H9 (cell line): ENCODE measurements around the gene EPHA10. TPM values are rescaled to one million over a fixed set of nuclear protein-coding genes. Genes with fewer than 3 reads are reported as not detected.

ENCODE experiments used
- DNase-seq: peaks from one replicate; pipeline ENCODE4 v3.0.0-alpha.2; 2017
- H2AFZ ChIP-seq: one replicate; pipeline ENCODE4 v1.6.1; 2013; ENCODE audit warnings: mild to moderate bottlenecking, low read length, control low read depth, moderate library complexity
- H2AK5ac ChIP-seq: 2 replicates; pipeline ENCODE4 v1.6.1; 2013; ENCODE audit warnings: low read length, control low read depth, mixed read lengths; ENCODE audit not compliant: insufficient read length
- H2BK120ac ChIP-seq: one replicate; pipeline ENCODE4 v1.6.1; 2013; ENCODE audit warnings: low read depth, mild to moderate bottlenecking, low read length, control low read depth, inconsistent platforms; ENCODE audit not compliant: poor library complexity, severe bottlenecking
- H2BK12ac ChIP-seq: 2 replicates; pipeline ENCODE4 v1.6.1; 2013; ENCODE audit warnings: low read length, control low read depth, mixed read lengths, low read depth; ENCODE audit not compliant: insufficient read length
- H2BK15ac ChIP-seq: 2 replicates; pipeline ENCODE4 v1.6.1; 2013; ENCODE audit warnings: low read depth, low read length, control low read depth
- H2BK20ac ChIP-seq: one replicate; pipeline ENCODE4 v1.6.1; 2013; ENCODE audit warnings: low read depth, mild to moderate bottlenecking, low read length, control low read depth, inconsistent platforms; ENCODE audit not compliant: poor library complexity, severe bottlenecking
- H2BK5ac ChIP-seq: 2 replicates; pipeline ENCODE4 v1.6.1; 2013; ENCODE audit warnings: low read length, control low read depth, mixed read lengths; ENCODE audit not compliant: insufficient read length
- H3K14ac ChIP-seq: 2 replicates; pipeline ENCODE4 v1.6.1; 2013; ENCODE audit warnings: low read length, control low read depth; ENCODE audit not compliant: insufficient read depth
- H3K18ac ChIP-seq: 2 replicates; pipeline ENCODE4 v1.6.1; 2013; ENCODE audit warnings: low read depth, mild to moderate bottlenecking, mixed read lengths, low read length, control low read depth; ENCODE audit not compliant: insufficient read length
- H3K23ac ChIP-seq: 2 replicates; pipeline ENCODE4 v1.6.1; 2013; ENCODE audit warnings: low read length, control low read depth, mixed read lengths, low read depth; ENCODE audit not compliant: insufficient read length
- H3K23me2 ChIP-seq: 2 replicates; pipeline ENCODE4 v1.6.1; 2013; ENCODE audit warnings: low read depth, mild to moderate bottlenecking, mixed read lengths, low read length, control low read depth; ENCODE audit not compliant: insufficient read length, poor library complexity, severe bottlenecking
- H3K27ac ChIP-seq: 2 replicates; pipeline ENCODE4 v1.5.1; 2013; ENCODE audit warnings: low read length, control low read depth, mixed read lengths, low read depth; ENCODE audit not compliant: insufficient read length
- H3K27me3 ChIP-seq: 2 replicates; pipeline ENCODE4 v1.6.1; 2013; ENCODE audit warnings: low read length, control low read depth, inconsistent platforms; ENCODE audit not compliant: insufficient read depth
- H3K4ac ChIP-seq: 2 replicates; pipeline ENCODE4 v1.6.1; 2013; ENCODE audit warnings: low read depth, mild to moderate bottlenecking, control low read depth, inconsistent platforms, low read length, moderate library complexity
- H3K4me1 ChIP-seq: 2 replicates; pipeline ENCODE4 v1.6.1; 2013; ENCODE audit warnings: low read length, control low read depth, inconsistent platforms; ENCODE audit not compliant: insufficient read depth
- H3K4me2 ChIP-seq: 2 replicates; pipeline ENCODE4 v1.6.1; 2013; ENCODE audit warnings: low read length, control low read depth, mixed read lengths; ENCODE audit not compliant: insufficient read length, insufficient read depth
- H3K56ac ChIP-seq: 2 replicates; pipeline ENCODE4 v1.6.1; 2013; ENCODE audit warnings: low read depth, mild to moderate bottlenecking, mixed read lengths, low read length, control low read depth; ENCODE audit not compliant: insufficient read length
- H3K79me1 ChIP-seq: 2 replicates; pipeline ENCODE4 v1.6.1; 2013; ENCODE audit warnings: low read depth, mild to moderate bottlenecking, moderate library complexity, low read length, control low read depth, inconsistent platforms; ENCODE audit not compliant: insufficient read depth, poor library complexity, severe bottlenecking
- H3K79me2 ChIP-seq: 2 replicates; pipeline ENCODE4 v1.6.1; 2013; ENCODE audit warnings: low read length, control low read depth, inconsistent platforms; ENCODE audit not compliant: insufficient read depth
- H3K9ac ChIP-seq: 2 replicates; pipeline ENCODE4 v1.6.1; 2013; ENCODE audit warnings: low read length, control low read depth, mixed read lengths; ENCODE audit not compliant: insufficient read length; ENCODE audit errors: extremely low read depth
- H3K9me3 ChIP-seq: one replicate; pipeline ENCODE4 v1.6.1; 2013; ENCODE audit warnings: low read depth, low read length, inconsistent platforms; ENCODE audit not compliant: control insufficient read depth
- H3T11ph ChIP-seq: one replicate; pipeline ENCODE4 v1.6.1; 2013; ENCODE audit warnings: mild to moderate bottlenecking, low read length, control low read depth, inconsistent platforms
- H4K20me1 ChIP-seq: one replicate; pipeline ENCODE4 v1.6.1; 2013; ENCODE audit not compliant: control insufficient read depth, insufficient read length, insufficient read depth
- H4K5ac ChIP-seq: 2 replicates; pipeline ENCODE4 v1.6.1; 2013; ENCODE audit warnings: low read depth, mild to moderate bottlenecking, mixed read lengths, low read length, control low read depth; ENCODE audit not compliant: insufficient read length
- H4K8ac ChIP-seq: replicated peaks from 2 replicates; pipeline ENCODE4 v1.6.1; 2013; ENCODE audit warnings: low read length, control low read depth, mixed read lengths, low read depth; ENCODE audit not compliant: insufficient read length
- H4K91ac ChIP-seq: 2 replicates; pipeline ENCODE4 v1.6.1; 2013; ENCODE audit warnings: low read depth, mild to moderate bottlenecking, moderate library complexity, mixed read lengths, low read length, control low read depth; ENCODE audit not compliant: insufficient read length
- H3K27ac Mint-ChIP-seq, 3 experiments: 2 replicates in 2 of 3; 3 replicates in 1 of 3; pipeline ENCODE4 v1.8.0; 2020 to 2021; ENCODE audit warnings: mixed read lengths in 3 of 3, mild to moderate bottlenecking in 1 of 3, moderate library complexity in 1 of 3
- H3K27me3 Mint-ChIP-seq: 2 replicates; pipeline ENCODE4 v1.8.0; 2021; ENCODE audit warnings: low read depth, mild to moderate bottlenecking, moderate library complexity, mixed read lengths
- H3K36me3 Mint-ChIP-seq, 3 experiments: 2 replicates in 2 of 3; 3 replicates in 1 of 3; pipeline ENCODE4 v1.8.0; 2020 to 2021; ENCODE audit warnings: low read depth in 3 of 3, mixed read lengths in 3 of 3; ENCODE audit not compliant: insufficient read depth in 1 of 3
- H3K4me1 Mint-ChIP-seq, 2 experiments: 2 replicates each; pipeline ENCODE4 v1.8.0; 2020; ENCODE audit warnings: mixed read lengths in 2 of 2
- H3K4me3 Mint-ChIP-seq, 2 experiments: 2 replicates in 1 of 2; 3 replicates in 1 of 2; pipeline ENCODE4 v1.8.0; 2020 to 2021; ENCODE audit warnings: mild to moderate bottlenecking in 2 of 2, mixed read lengths in 2 of 2, moderate library complexity in 1 of 2
- H3K9me3 Mint-ChIP-seq, 2 experiments: 2 replicates in 1 of 2; 3 replicates in 1 of 2; pipeline ENCODE4 v1.8.0; 2020; ENCODE audit warnings: mild to moderate bottlenecking in 2 of 2, mixed read lengths in 2 of 2, moderate library complexity in 1 of 2
- WGBS: extraction: QIAGEN DNeasy Blood & Tissue Kit; methylation state at CpG from one replicate; pipeline ENCODE4 v1.1.7; 2013; ENCODE audit warnings: missing lambda C conversion rate, low lambda C conversion rate, mixed read lengths; ENCODE audit not compliant: insufficient read length; ENCODE audit errors: extremely low coverage; 5-methylcytosine and 5-hydroxymethylcytosine counted together
- total RNA-seq: library from RNA; stranded (reverse); gene quantifications from 2 replicates; pipeline ENCODE4 v1.2.1, GENCODE V29; 2021
- TF ChIP-seq, protein P1 (sequence below): fragments of 200-600 bp; sonication (generic); conservative IDR thresholded peaks from 3 replicates; pipeline ENCODE4 v1.8.0; 2021; ENCODE audit warnings: antibody characterized with exemption, mild to moderate bottlenecking

Gene EPHA10
- total RNA-seq, 1 experiment from 2014 or later: 0.96 TPM

DNA sequence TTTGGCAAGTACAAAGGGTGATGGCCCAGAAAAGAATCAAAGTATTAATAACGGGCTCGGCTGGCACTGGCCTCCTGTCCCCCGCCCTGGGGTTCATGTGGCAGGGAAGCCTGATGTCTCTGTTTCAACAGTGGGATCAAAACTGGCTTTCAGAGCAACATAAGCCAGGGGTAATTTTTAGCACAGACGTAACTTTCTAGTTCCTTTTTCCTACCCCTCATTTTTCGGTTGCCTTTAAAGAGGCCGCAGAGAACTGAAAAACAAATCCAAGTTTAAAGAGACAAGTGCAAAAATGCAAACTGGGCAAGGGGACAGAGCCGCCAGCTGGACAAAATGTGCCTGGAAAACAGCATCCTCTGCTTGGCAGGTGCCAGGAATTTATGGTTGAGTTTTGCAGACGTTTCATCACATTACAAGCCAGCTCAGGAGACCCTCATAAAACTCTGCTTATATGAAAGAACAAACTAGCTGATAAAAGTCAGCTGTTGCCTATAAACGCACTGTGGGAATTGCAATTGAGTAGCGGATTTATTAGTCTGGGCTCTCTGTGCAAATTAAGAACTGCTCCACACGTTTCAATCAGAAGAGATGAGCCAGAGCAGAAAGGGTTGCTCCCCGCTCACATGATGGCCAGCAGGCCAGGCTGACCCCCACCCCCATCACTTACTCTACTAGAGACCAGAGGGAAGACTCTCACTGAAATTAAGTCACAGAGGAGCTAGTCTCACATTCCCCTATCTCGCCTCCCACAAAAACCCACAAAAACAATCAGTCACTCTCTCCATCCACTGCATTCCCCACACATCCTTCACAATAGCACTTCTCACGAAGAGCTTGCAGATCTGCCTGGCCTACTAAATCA, 88.4 kb downstream of the EPHA10 start:
- Mint-ChIP-seq H3K27ac (no peak overlapping the region; a peak in 1 of 7 replicates), H3K27me3 (peaks cover 14% of the 10 kb centered on the region), H3K9me3 (no peaks in the 10 kb centered on the region), H3K4me3 (no peak overlapping the region), H3K36me3 (peaks cover 3 to 8% (median 6%) of the 10 kb centered on the region in 3 experiments; a peak in 5 of 7 replicates), H3K4me1 (peaks cover 7 to 16% of the 10 kb centered on the region in 2 experiments)
- Histone ChIP-seq H3K27me3 (no peaks in the 10 kb centered on the region), H2BK120ac (no peak overlapping the region), H4K20me1 (no peaks in the 10 kb centered on the region), H3K9ac (no peak overlapping the region), H3K56ac (no peak overlapping the region), H4K91ac (no peak overlapping the region), H3K79me1 (no peaks in the 10 kb centered on the region), H2BK20ac (no peak overlapping the region), H3K23me2 (no peaks in the 10 kb centered on the region), H2BK15ac (no peak overlapping the region), H3T11ph (no peak overlapping the region), H2AK5ac (no peak overlapping the region), H3K79me2 (no peaks in the 10 kb centered on the region), H3K14ac (no peak overlapping the region), H3K4me2 (no peak overlapping the region), H3K23ac (no peak overlapping the region), H3K9me3 (no peaks in the 10 kb centered on the region), H3K4ac (no peak overlapping the region), H4K8ac (no peak overlapping the region), H3K27ac (no peak overlapping the region), H4K5ac (no peak overlapping the region), H3K18ac (no peak overlapping the region), H2AFZ (no peak overlapping the region), H3K4me1 (no peaks in the 10 kb centered on the region), H2BK12ac (no peak overlapping the region), H2BK5ac (no peak overlapping the region)
- DNase-seq: no peak
- no CpG with 5 or more reads among the region's 14 CpGs for WGBS
- TF ChIP-seq, protein P1, sequence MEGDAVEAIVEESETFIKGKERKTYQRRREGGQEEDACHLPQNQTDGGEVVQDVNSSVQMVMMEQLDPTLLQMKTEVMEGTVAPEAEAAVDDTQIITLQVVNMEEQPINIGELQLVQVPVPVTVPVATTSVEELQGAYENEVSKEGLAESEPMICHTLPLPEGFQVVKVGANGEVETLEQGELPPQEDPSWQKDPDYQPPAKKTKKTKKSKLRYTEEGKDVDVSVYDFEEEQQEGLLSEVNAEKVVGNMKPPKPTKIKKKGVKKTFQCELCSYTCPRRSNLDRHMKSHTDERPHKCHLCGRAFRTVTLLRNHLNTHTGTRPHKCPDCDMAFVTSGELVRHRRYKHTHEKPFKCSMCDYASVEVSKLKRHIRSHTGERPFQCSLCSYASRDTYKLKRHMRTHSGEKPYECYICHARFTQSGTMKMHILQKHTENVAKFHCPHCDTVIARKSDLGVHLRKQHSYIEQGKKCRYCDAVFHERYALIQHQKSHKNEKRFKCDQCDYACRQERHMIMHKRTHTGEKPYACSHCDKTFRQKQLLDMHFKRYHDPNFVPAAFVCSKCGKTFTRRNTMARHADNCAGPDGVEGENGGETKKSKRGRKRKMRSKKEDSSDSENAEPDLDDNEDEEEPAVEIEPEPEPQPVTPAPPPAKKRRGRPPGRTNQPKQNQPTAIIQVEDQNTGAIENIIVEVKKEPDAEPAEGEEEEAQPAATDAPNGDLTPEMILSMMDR: no peak
